ENCODE data around the gene GALNT7.

Gene GALNT7

GRCh38 chr4:173231916-173232315 is 63.3 kb downstream of the GALNT7 start:
- H3K36me3 ChIP-seq (ENCODE audit: low read length): no peaks in the 10 kb centered on the region
- H3K4me2 ChIP-seq (ENCODE audit: low read depth, low read length, poor library complexity, severe bottlenecking): no peak overlapping the region
- no peak overlapping the region for H2AFZ ChIP-seq (ENCODE audit: low read depth, low read length, severe bottlenecking)
- H3K27me3 ChIP-seq (ENCODE audit: low read length): no peaks in the 10 kb centered on the region
- no peaks in the 10 kb centered on the region for H3K79me2 ChIP-seq (ENCODE audit: insufficient read depth, low read length)
- H4K20me1 ChIP-seq (ENCODE audit: low read depth, low read length): no peaks in the 10 kb centered on the region; the same call in 1 of the 2 replicates
- H3K9me2 ChIP-seq (replicated peaks; ENCODE audit: insufficient read depth, low read length): no peaks in the 10 kb centered on the region
- TF ChIP-seq CTCF (IDR thresholded peaks at IDR 0.05; ENCODE audit: insufficient read depth, low read length, poor library complexity, severe bottlenecking): no peak
- no peak for TF ChIP-seq EZH2phosphoT487 (conservative IDR thresholded peaks at IDR 0.05; ENCODE audit: low read length)
- H3F3A ChIP-seq (ENCODE audit: insufficient read depth): no peaks in the 10 kb centered on the region
- H3K9me3 ChIP-seq (ENCODE audit: insufficient read depth, low read length): no peaks in the 10 kb centered on the region
- H3K9ac ChIP-seq (ENCODE audit: low read length): no peak overlapping the region
- H3K4me3 ChIP-seq (ENCODE audit: insufficient read depth, low read length, poor library complexity, severe bottlenecking): no peak overlapping the region
- H3K27ac ChIP-seq (ENCODE audit: low read depth, low read length): no peak overlapping the region

DNA sequence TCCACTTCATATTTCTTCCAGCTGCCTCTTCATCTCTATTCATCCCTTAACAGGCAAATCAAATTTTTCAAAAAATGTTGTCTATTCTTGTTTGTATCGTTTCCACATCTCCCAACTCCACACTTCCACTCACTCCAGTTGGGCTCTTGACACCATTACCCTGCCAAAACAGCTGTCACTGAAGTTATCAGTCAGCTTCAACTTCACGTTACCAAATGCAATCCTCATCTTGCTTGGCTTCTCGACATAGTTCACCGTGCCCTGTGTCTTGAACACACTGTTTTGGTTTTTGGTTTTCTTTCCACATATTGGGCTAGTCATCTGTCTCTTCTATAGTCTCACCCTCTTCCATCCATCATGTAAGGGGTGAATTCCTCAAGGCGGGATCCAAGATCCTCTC is 65.2 kb downstream of the GALNT7 start:
- Histone ChIP-seq H2AFZ (ENCODE audit: low read depth, low read length, severe bottlenecking) (no peak overlapping the region), H3K4me3 (ENCODE audit: insufficient read depth, low read length, poor library complexity, severe bottlenecking) (no peak overlapping the region), H3K4me2 (ENCODE audit: low read depth, low read length, poor library complexity, severe bottlenecking) (no peak overlapping the region), H3K27ac (ENCODE audit: low read depth, low read length) (no peak overlapping the region), H3K79me2 (ENCODE audit: insufficient read depth, low read length) (no peaks in the 10 kb centered on the region), H3K9me3 (ENCODE audit: insufficient read depth, low read length) (no peaks in the 10 kb centered on the region), H3K9me2 (replicated peaks; ENCODE audit: insufficient read depth, low read length) (no peaks in the 10 kb centered on the region), H3K9ac (ENCODE audit: low read length) (no peak overlapping the region), H3F3A (ENCODE audit: insufficient read depth) (no peaks in the 10 kb centered on the region), H3K27me3 (ENCODE audit: low read length) (no peaks in the 10 kb centered on the region), H3K36me3 (ENCODE audit: low read length) (no peaks in the 10 kb centered on the region), H4K20me1 (ENCODE audit: low read depth, low read length) (no peaks in the 10 kb centered on the region; the same call in 1 of the 2 replicates)
- no peak for TF ChIP-seq CTCF (IDR thresholded peaks at IDR 0.05; ENCODE audit: insufficient read depth, low read length, poor library complexity, severe bottlenecking)
- no peak for TF ChIP-seq EZH2phosphoT487 (conservative IDR thresholded peaks at IDR 0.05; ENCODE audit: low read length)

DNA sequence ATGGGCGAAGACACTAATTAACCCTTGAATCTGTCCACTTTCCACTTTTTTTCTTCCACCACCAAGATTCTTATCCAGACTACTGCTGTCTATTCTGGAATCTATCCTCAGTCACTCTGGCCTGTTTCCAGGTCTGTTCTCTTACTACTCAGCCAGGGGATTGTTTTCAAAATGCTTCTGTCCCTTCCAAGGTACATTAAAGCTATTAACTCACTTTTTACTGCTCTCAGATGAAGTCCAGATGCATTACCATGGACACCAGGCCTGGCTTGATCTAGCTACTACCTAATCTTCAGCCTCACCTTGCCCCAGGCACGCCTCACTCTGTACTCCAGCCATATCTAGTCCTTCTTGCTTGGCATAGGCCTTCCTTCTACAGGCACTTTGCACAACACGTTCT is 66.4 kb downstream of the GALNT7 start:
- Histone ChIP-seq H4K20me1 (ENCODE audit: low read depth, low read length) (no peaks in the 10 kb centered on the region), H3K36me3 (ENCODE audit: low read length) (no peaks in the 10 kb centered on the region), H2AFZ (ENCODE audit: low read depth, low read length, severe bottlenecking) (no peak overlapping the region), H3K9me3 (ENCODE audit: insufficient read depth, low read length) (no peaks in the 10 kb centered on the region), H3K27ac (ENCODE audit: low read depth, low read length) (no peak overlapping the region), H3K4me3 (ENCODE audit: insufficient read depth, low read length, poor library complexity, severe bottlenecking) (no peak overlapping the region), H3F3A (ENCODE audit: insufficient read depth) (no peaks in the 10 kb centered on the region), H3K9ac (ENCODE audit: low read length) (no peak overlapping the region), H3K4me2 (ENCODE audit: low read depth, low read length, poor library complexity, severe bottlenecking) (no peak overlapping the region), H3K9me2 (replicated peaks; ENCODE audit: insufficient read depth, low read length) (no peaks in the 10 kb centered on the region), H3K27me3 (ENCODE audit: low read length) (no peaks in the 10 kb centered on the region), H3K79me2 (ENCODE audit: insufficient read depth, low read length) (no peaks in the 10 kb centered on the region)
- no peak for TF ChIP-seq CTCF (IDR thresholded peaks at IDR 0.05; ENCODE audit: insufficient read depth, low read length, poor library complexity, severe bottlenecking)
- TF ChIP-seq EZH2phosphoT487 (conservative IDR thresholded peaks at IDR 0.05; ENCODE audit: low read length): no peak

All from SU-DHL-6 (cell line).